HG03060 (cell line): Measurements from ENCODE around the gene RHBDD3.

Source experiments
- ATAC-seq: cut with Tn5 transposase; IDR thresholded peaks from one replicate; pipeline ENCODE4 v1.9.1; 2021; ENCODE audit warnings: low read depth, moderate number of reproducible peaks; ENCODE audit not compliant: unreplicated experiment

RHBDD3 gene

GRCh38 chr22:29267858-29268510 lies at the start of gene RHBDD3, which contains the start of gene EWSR1:
RHBDD3 (minus strand) TSS chr22:29267981; CDS start chr22:29265626, 2,355 bp downstream.
EWSR1 (plus strand) TSS chr22:29268268; CDS start chr22:29268337, 69 bp downstream.
- peak; percentile 64 for ATAC-seq

DNA sequence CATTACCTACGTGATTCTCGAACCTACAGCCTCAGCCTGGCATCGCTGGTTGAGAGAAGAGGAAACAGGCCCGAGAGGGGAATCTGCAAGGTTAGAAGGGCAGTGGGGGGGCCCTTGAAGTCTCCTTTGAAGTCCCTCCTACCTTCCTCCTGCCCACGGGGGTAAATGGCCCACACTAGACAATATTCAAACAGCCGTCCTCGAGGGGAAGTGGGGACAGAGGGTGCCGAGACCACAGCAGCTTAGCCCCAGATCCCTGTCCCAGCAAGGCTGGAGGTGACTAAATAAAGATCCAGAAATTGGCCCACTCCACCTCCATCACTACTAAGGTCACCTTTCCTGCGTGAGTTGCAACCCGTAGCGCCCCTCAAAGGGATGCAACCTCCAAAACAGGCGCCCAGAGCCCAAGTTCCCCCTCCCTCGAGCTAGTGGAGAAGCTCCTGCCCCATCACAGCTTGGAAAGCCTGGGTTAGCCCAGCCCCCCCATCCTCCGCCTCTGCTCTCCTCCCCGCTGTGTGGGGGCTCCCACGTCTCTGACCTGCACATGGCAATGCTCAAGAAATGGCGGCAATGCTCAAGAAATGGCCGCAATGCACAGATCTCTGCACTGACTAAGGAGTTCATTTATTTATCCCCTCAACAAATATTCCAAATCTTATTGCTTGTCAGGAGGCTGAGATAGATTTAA lies 48.5 kb upstream of the RHBDD3 start:
- no peak for ATAC-seq

DNA sequence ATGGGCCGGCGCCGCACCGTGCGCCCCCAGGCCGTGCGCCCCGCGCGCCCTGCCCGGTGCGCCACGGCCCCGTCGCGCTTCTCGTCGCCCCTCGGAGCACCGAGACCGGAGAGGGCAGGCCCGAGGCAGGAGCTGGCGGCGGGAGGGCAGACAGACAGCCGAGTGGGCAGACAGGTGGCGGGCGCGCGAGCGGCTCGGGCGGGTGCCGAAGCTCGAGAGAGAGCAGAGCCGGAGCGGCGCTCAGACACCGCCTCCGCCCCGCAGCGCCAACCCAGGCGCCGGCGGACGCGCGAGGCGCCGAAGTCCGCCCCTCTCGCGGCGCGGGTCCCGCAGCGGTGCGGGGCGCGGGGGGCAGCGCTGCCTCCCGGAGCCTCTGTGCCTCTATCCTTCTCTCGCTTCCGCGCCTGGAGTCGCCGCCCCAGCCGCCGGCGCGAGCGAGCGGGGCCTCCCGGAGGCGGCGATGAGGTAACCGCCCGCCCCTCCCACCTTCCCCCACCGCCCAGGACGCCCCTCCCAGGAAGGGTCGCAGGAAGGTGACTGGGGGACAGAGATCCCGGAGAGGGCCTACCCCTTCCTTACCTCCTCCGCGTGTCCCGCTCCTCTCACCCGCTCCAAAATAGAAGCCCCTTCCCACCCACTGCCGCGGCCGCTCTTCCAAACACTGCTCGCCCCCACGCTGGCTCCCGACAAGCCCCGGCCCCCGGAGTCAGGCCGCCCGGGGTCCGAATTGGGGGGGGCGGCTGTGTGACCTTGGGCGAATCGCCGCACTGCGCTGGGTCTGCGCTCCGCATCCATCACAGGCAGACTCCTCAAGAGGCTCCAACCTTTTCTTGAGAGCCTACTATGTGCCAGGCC lies 47.7 kb upstream of the RHBDD3 start, which contains the start of gene RASL10A:
Gene RASL10A, minus strand, starts transcription at position 412 of the 855 bp plus-strand sequence. CDS start 451 bp downstream, outside the sequence.
- ATAC-seq, result no peak

GRCh38 chr22:29314537-29315285 lies 46.9 kb upstream of the RHBDD3 start:
- ATAC-seq, result no peak

- no peak for ATAC-seq
Measured at GRCh38 chr22:29313576-29314466, 46.0 kb upstream of the RHBDD3 start.

DNA sequence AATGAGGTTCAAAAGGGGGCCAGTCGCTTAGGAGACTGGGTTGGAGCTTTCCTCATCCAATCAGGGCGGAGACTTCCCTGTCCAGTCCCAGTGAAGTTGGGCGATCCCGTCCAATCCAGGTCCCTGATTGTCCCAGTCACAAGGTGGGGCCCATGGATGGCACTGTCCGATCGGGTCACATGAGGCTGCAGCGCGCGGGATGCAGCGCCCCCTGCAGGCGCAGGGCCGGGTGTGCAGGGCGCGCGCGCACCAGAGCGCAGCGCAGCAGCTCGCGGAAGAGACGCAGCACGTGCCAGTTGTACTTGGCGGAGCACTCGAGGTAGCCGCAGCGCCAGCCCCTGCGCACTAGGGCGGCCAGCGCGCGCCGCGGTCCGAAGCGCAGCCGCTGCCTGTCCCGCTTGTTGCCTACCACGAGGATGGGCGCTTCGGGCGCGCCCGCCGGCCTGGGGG lies 45.4 kb upstream of the RHBDD3 start:
- no peak for ATAC-seq

DNA sequence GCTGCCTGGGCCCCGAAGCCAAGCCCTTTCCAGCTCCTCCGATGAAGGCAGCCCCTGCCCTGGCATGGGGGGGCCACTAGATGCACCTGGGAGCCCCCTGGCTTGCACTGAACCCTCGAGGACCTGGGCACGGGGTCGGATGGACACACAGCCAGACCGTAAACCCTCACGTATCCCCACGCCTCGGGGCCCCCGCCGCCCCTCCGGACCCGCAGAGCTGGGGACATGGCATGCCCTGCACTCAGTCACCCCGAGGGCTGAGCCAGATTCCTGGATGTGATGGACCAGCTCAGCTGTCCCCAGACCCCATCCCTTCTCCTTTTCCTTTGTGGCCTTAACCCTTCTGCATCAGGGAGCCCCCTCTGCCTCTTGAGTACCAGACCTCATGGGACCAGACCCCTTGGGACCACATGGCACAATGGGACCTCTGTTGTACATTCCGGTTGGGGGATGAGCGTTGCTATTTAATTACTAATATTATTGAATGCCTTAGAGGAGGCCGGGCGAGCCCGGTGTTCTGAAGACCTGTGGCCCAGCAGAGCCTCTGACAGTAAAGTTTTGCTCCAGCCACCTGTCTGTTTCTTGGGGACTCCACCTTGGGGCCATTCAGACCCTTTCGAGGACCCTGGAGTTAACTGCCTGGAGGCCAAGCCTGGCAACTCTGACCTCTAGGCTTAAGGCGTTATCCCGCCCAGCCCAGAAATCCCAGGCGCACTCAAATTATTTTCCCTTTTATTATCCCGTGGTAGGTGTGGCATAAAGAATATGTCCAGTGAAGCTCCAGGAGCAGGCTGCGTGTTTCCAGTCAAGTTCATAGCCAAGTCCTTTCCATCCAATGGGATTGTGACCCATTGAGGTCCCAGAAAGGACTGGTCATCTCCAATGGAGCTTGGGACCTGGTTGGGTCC lies 44.7 kb upstream of the RHBDD3 start:
- no peak for ATAC-seq

GRCh38 chr22:29311464-29312217 lies 43.9 kb upstream of the RHBDD3 start:
- no peak for ATAC-seq

GRCh38 chr22:29310863-29311339 lies 43.1 kb upstream of the RHBDD3 start:
- no peak for ATAC-seq

DNA sequence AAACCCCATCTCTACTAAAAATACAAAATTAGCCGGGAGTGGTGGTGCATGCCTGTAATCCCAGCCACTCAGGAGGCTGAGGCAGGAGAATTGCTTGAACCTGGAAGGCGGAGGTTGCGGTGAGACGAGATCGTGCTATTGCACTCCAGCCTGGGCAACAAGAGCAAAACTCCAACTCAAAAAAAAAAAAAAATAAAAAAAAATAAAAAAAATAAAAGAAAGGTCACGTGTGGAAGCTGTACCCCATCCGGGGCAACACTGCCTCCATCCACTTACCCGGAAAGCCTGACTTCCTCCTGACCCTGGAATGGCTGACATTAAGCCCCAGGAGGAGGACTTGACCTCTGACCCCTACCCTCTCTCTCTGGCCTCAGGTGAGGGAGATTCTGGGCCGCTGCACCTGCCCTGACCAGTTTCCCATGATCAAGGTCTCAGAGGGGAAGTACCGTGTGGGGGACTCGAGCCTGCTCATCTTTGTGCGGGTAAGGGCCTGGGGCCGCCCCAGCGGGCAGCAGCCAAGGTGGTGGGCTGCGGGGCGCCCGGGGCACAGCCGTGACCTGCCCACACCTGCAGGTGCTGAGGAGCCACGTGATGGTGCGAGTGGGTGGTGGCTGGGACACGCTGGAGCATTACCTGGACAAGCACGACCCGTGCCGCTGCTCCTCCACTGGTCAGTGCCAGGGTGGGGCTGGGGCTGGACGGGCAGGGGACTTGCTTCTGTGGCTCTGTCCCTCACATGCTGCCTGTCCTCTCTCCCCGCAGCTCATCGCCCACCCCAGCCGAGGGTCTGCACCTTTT lies 42.5 kb upstream of the RHBDD3 start:
- no peak for ATAC-seq

DNA sequence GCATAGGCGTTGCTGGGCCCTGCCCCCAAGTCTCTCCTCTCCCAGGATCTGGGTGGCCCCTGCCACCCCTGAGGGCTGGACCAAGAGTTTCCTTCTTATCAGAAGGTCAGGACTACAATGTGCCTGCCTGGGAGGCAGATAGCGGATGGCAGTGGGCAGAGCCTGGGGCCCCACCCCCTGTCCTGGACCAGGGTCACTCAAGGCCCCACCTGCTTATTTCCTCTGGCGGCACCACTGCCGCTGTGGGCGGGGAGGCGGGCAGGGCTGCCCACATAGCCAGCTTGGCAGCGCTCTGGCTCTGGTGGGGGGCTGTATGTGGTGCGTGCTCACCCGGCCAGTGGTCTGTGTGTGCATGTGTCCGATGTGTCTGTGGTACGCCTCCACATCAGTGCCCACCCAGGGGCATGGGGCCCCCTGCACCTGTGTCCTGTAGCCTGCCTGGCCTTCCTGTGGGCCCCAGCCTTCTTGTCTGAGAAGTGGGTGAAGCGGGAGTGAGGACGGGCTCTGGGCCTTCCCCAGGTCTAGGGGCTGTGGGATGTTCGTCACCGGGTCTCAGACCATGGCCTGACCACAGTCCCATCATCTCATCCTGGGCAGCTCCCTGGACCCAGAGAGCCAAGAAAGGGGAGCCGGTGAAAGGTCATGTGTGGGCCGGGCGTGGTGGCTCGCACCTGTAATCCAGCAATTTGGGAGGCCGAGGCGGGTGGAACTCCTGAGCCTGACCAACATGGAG lies 41.7 kb upstream of the RHBDD3 start:
- no peak for ATAC-seq

GRCh38 chr22:29308791-29309262 lies 41.0 kb upstream of the RHBDD3 start:
- ATAC-seq, result no peak

- ATAC-seq, result no peak
Measured at GRCh38 chr22:29308148-29308790, 40.5 kb upstream of the RHBDD3 start.

DNA sequence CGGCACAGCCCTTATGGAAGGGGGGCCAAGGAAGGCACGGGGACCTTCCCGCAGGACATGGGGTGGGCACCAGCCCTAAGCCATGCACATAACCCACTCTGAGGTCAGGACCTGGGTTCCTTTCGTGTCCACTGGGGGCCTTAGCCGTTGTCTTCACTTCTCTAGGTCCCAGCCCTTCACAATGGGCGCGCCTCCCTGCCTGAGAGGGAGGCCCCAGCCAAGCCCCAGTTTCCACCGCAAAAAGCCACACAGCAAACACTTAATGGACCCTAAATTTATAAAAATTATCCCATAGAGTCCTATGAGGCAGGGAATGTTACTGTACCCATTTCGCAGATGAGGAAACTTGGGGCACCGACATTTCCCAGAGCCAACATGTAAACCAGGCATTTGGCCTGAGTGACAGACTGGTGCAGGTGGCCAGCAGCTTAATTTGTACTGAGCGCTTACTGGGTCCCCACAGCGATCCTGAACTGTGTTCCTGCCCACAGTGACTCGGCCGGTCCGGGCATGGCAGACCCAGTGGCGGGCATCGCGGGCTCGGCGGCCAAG lies 39.9 kb upstream of the RHBDD3 start:
- no peak for ATAC-seq
